WTC11 (cell line): Measurements from ENCODE around the gene TRIM5. TPM values are rescaled to one million over a fixed set of nuclear protein-coding genes. Genes with fewer than 3 reads are reported as not detected.
"Not testable (repeated sequence)": the region's sequence is repeated elsewhere in the genome, so short reads cannot be mapped to it uniquely, and the experiment has no call there.

Experiments used
- ATAC-seq: fragments of 200-7000 bp; cut with Tn5 transposase; 2 replicates; pipeline ENCODE4 v1.10.0; 2021; ENCODE audit warnings: mild to moderate bottlenecking, moderate library complexity
- CTCF ChIA-PET: fragments of 300-600 bp; sonication (Branson Sonifier 250); formaldehyde crosslinking; loops from one replicate; lab custom pipeline; 2021; ENCODE audit warnings: antibody characterized with exemption; lab: Charles Lee
- POLR2A ChIA-PET: fragments of 350-600 bp; sonication (Branson Sonifier 250); formaldehyde crosslinking; loops from one replicate; lab custom pipeline; 2021; ENCODE audit warnings: antibody characterized with exemption; lab: Charles Lee
- DNase-seq: peaks from one replicate; pipeline ENCODE4 v3.0.0; 2021; ENCODE audit warnings: low spot score
- H3K27ac Mint-ChIP-seq: 2 replicates; pipeline ENCODE4 v1.8.0; 2021; ENCODE audit warnings: mixed read lengths
- H3K27me3 Mint-ChIP-seq: 2 replicates; pipeline ENCODE4 v1.8.0; 2021; ENCODE audit warnings: low read depth, mild to moderate bottlenecking, moderate library complexity, mixed read lengths
- H3K36me3 Mint-ChIP-seq: 2 replicates; pipeline ENCODE4 v1.8.0; 2021; ENCODE audit warnings: mixed read lengths
- H3K4me1 Mint-ChIP-seq: 2 replicates; pipeline ENCODE4 v1.8.0; 2022; ENCODE audit warnings: mixed read lengths
- H3K4me3 Mint-ChIP-seq: 2 replicates; pipeline ENCODE4 v1.8.0; 2021; ENCODE audit warnings: mild to moderate bottlenecking, moderate library complexity, mixed read lengths
- H3K9me3 Mint-ChIP-seq: 2 replicates; pipeline ENCODE4 v1.8.0; 2021; ENCODE audit warnings: mixed read lengths
- EMX1 ChIP-seq: fragments of 250-450 bp; sonication (Bioruptor Pico); IDR thresholded peaks from 2 replicates; pipeline ENCODE4 v1.8.0; 2021; ENCODE audit warnings: mild to moderate bottlenecking
- ESRRA ChIP-seq: sonication (generic); formaldehyde crosslinking; IDR thresholded peaks from 2 replicates; pipeline ENCODE4 v1.8.1; 2022; ENCODE audit warnings: mild to moderate bottlenecking, missing genetic modification reagents, borderline replicate concordance
- IRF1 ChIP-seq: sonication (generic); formaldehyde crosslinking; IDR thresholded peaks from 2 replicates; pipeline ENCODE4 v1.8.0; 2023; ENCODE audit warnings: missing genetic modification reagents
- JAZF1 ChIP-seq: fragments of 250-450 bp; sonication (Bioruptor Pico); IDR thresholded peaks from 2 replicates; pipeline ENCODE4 v1.9.0; 2021; ENCODE audit warnings: moderate library complexity, mild to moderate bottlenecking, inconsistent platforms
- MAX ChIP-seq: sonication (generic); formaldehyde crosslinking; IDR thresholded peaks from 2 replicates; pipeline ENCODE4 v1.8.0; 2022; ENCODE audit warnings: mild to moderate bottlenecking, missing genetic modification reagents
- MXD4 ChIP-seq: fragments of 250-450 bp; sonication (Bioruptor Pico); IDR thresholded peaks from 2 replicates; pipeline ENCODE4 v1.8.0; 2021; ENCODE audit warnings: mild to moderate bottlenecking, moderate library complexity, borderline replicate concordance
- NFYB ChIP-seq: sonication (generic); formaldehyde crosslinking; conservative IDR thresholded peaks from 2 replicates; pipeline ENCODE4 v1.8.0; 2022; ENCODE audit warnings: low read depth, missing genetic modification reagents
- RORB ChIP-seq: fragments of 250-450 bp; sonication (Bioruptor Pico); IDR thresholded peaks from 2 replicates; pipeline ENCODE4 v1.9.0; 2021; ENCODE audit warnings: mild to moderate bottlenecking
- SMAD3 ChIP-seq: sonication (generic); formaldehyde crosslinking; IDR thresholded peaks from 2 replicates; pipeline ENCODE4 v1.8.0; 2022; ENCODE audit warnings: missing genetic modification reagents, mild to moderate bottlenecking, borderline replicate concordance
- SP1 ChIP-seq: sonication (generic); formaldehyde crosslinking; conservative IDR thresholded peaks from 2 replicates; pipeline ENCODE4 v1.8.1; 2022; ENCODE audit warnings: missing genetic modification reagents
- TEAD4 ChIP-seq: sonication (generic); formaldehyde crosslinking; IDR thresholded peaks from 2 replicates; pipeline ENCODE4 v1.8.0; 2022; ENCODE audit warnings: mild to moderate bottlenecking, missing genetic modification reagents
- TP53 ChIP-seq: sonication (generic); formaldehyde crosslinking; IDR thresholded peaks from 2 replicates; pipeline ENCODE4 v1.8.1; 2023; ENCODE audit warnings: mild to moderate bottlenecking, missing genetic modification reagents
- ZBTB21 ChIP-seq: sonication (generic); formaldehyde crosslinking; IDR thresholded peaks from 2 replicates; pipeline ENCODE4 v1.8.1; 2023; ENCODE audit warnings: mild to moderate bottlenecking, missing genetic modification reagents, borderline replicate concordance
- ZNF138 ChIP-seq: sonication (generic); formaldehyde crosslinking; conservative IDR thresholded peaks from 2 replicates; pipeline ENCODE4 v1.8.1; 2022; ENCODE audit warnings: mild to moderate bottlenecking, moderate library complexity, missing genetic modification reagents
- ZNF423 ChIP-seq: fragments of 250-450 bp; sonication (Bioruptor Pico); IDR thresholded peaks from 2 replicates; pipeline ENCODE4 v2.1.2; 2022; ENCODE audit warnings: mild to moderate bottlenecking, moderate library complexity
- ZNF425 ChIP-seq: fragments of 250-450 bp; sonication (Bioruptor Pico); conservative IDR thresholded peaks from 2 replicates; pipeline ENCODE4 v1.9.0; 2021; ENCODE audit warnings: mild to moderate bottlenecking
- ZSCAN18 ChIP-seq: fragments of 250-450 bp; sonication (Bioruptor Pico); IDR thresholded peaks from 2 replicates; pipeline ENCODE4 v2.1.2; 2022; ENCODE audit warnings: mild to moderate bottlenecking, moderate library complexity
- total RNA-seq: library from RNA; stranded (reverse); gene quantifications from 3 replicates; pipeline ENCODE4 v1.2.3, GENCODE V29; 2021

TRIM5 gene
- total RNA-seq, 1 experiment from 2014 or later: 31.8 TPM

GRCh38 chr11:5684036-5684645 lies 733 bp downstream of the TRIM5 start:
- CTCF ChIA-PET: interaction anchor here (0.6 to 2.5 kb wide), 10 partner anchors 10 to 679 kb away, joined by 3 to 10 read pairs (median 4); no protein-coding TSS in a partner anchor
- ATAC-seq: no peak

GRCh38 chr11:5683620-5684019 lies 1.3 kb downstream of the TRIM5 start:
- DNase-seq, POLR2A ChIA-PET, H3K27me3 Mint-ChIP-seq, ATAC-seq: not testable (repeated sequence)
- Mint-ChIP-seq H3K36me3 (peaks cover 28% of the 10 kb centered on the region), H3K27ac (peak overlapping the region; percentile 83; the same call in 1 of the 2 replicates), H3K9me3 (peaks cover 21% of the 10 kb centered on the region), H3K4me3 (peak overlapping the region; percentile 83), H3K4me1 (peaks cover 31% of the 10 kb centered on the region)
- peak; percentile 56 for TF ChIP-seq NFYB (CRISPR knock-in tag)
- CTCF ChIA-PET: interaction anchor here (1.9 to 2.5 kb wide), 2 partner anchors 124 to 126 kb away, joined by 5 to 10 read pairs; no protein-coding TSS in a partner anchor

More at GRCh38 chr11:5684036-5684645, 733 bp downstream of the TRIM5 start:
- Mint-ChIP-seq H3K36me3 (peaks cover 23% of the 10 kb centered on the region), H3K27me3 (no peaks in the 10 kb centered on the region), H3K9me3 (peaks cover 21% of the 10 kb centered on the region), H3K4me3 (peak overlapping the region; percentile 83), H3K27ac (peak overlapping the region; percentile 99), H3K4me1 (peaks cover 36% of the 10 kb centered on the region)
- no peak for DNase-seq
- TF ChIP-seq IRF1: no peak
- TF ChIP-seq SP1 (CRISPR knock-in tag): no peak
- no peak for TF ChIP-seq EMX1
- POLR2A ChIA-PET: no interaction called here

- CTCF ChIA-PET, ATAC-seq, POLR2A ChIA-PET, DNase-seq, H3K27ac Mint-ChIP-seq, H3K27me3 Mint-ChIP-seq, H3K4me3 Mint-ChIP-seq: not testable (repeated sequence)
- Mint-ChIP-seq H3K36me3 (peaks cover 34% of the 10 kb centered on the region), H3K4me1 (peaks cover 28% of the 10 kb centered on the region), H3K9me3 (peaks cover 18% of the 10 kb centered on the region)
Observed at GRCh38 chr11:5682890-5683441, 1.9 kb downstream of the TRIM5 start.

- DNase-seq: no peak
- Mint-ChIP-seq H3K27me3 (no peaks in the 10 kb centered on the region), H3K9me3 (peaks cover 20% of the 10 kb centered on the region), H3K36me3 (peaks cover 60% of the 10 kb centered on the region), H3K4me1 (peaks cover 20% of the 10 kb centered on the region), H3K4me3 (no peak overlapping the region), H3K27ac (no peak overlapping the region)
- ATAC-seq: no peak
- ChIA-PET POLR2A (no interaction called here), CTCF (no interaction called here)
- TF ChIP-seq TP53 (CRISPR knock-in tag) (no peak), ZNF423 (no peak), SMAD3 (no peak), ESRRA (CRISPR knock-in tag) (no peak), JAZF1 (CRISPR knock-in tag) (no peak), MAX (CRISPR knock-in tag) (no peak), TEAD4 (CRISPR knock-in tag) (no peak), ZBTB21 (no peak), MXD4 (no peak), ZNF425 (CRISPR knock-in tag) (no peak), ZSCAN18 (CRISPR knock-in tag) (no peak), RORB (CRISPR knock-in tag) (no peak), ZNF138 (CRISPR knock-in tag) (no peak), IRF1 (no peak)
Observed at GRCh38 chr11:5679811-5680210, 5.1 kb downstream of the TRIM5 start.
